ENCODE measurements around the gene MEF2B. TPM values are rescaled to one million over a fixed set of nuclear protein-coding genes. Genes with fewer than 3 reads are reported as not detected.

The MEF2B gene
- total and polyA plus RNA-seq, 10 of the 15 experiments (the other 5 are each of a cell fraction or from before 2014, with no cell fraction given): 0.09 to 33.0 (median 8.9) TPM

- TF ChIP-seq RELA (IDR thresholded peaks at IDR 0.05; ENCODE audit: borderline replicate concordance, partially characterized antibody) (peak; percentile 10), HSF1 (IDR thresholded peaks at IDR 0.05; ENCODE audit: low read depth, low read length) (no peak), JUND (IDR thresholded peaks at IDR 0.05; ENCODE audit: low read depth, low read length) (no peak), IKZF1 (conservative IDR thresholded peaks at IDR 0.05) (peak; percentile 77), SRF (IDR thresholded peaks at IDR 0.05; ENCODE audit: low read depth in 2 of 2, low read length in 2 of 2) (no peak), SKIL (IDR thresholded peaks at IDR 0.05; ENCODE audit: low read depth, poor library complexity, severe bottlenecking) (no peak), IKZF2 (IDR thresholded peaks at IDR 0.05) (no peak), ZNF622 (IDR thresholded peaks at IDR 0.05) (no peak), RFX5 (IDR thresholded peaks at IDR 0.05; ENCODE audit: low read depth, low read length) (0 out of 2 replicates have a peak, but pooled peaks have one; percentile 23), HCFC1 (IDR thresholded peaks at IDR 0.05; ENCODE audit: low read length) (peak; percentile 91), DPF2 (IDR thresholded peaks at IDR 0.05) (peak; percentile 91), LARP7 (IDR thresholded peaks at IDR 0.05) (peak; percentile 55), TCF12 (IDR thresholded peaks at IDR 0.05; ENCODE audit: low read depth, low read length) (no peak), IRF5 (IDR thresholded peaks at IDR 0.05; ENCODE audit: borderline replicate concordance) (no peak), ETV6 (conservative IDR thresholded peaks at IDR 0.05 in 1 of 2, IDR thresholded peaks at IDR 0.05 in 1 of 2; ENCODE audit: borderline replicate concordance in 1 of 2, low read depth in 1 of 2) (no peak), SIN3A (IDR thresholded peaks at IDR 0.05; ENCODE audit: low read depth, low read length) (no peak; the same call in 1 of the 2 replicates), REST (IDR thresholded peaks at IDR 0.05; ENCODE audit: low read depth, low read length) (no peak), RB1 (IDR thresholded peaks at IDR 0.05; ENCODE audit: borderline replicate concordance) (no peak), MYB (IDR thresholded peaks at IDR 0.05; ENCODE audit: borderline replicate concordance, low read depth, low read length) (no peak)
Measured at GRCh38 chr19:19138109-19138981, 31.7 kb downstream of the MEF2B start, which contains the start of gene TMEM161A (continued).
